ENCODE measurements around the gene ATP6V1F.

DNA sequence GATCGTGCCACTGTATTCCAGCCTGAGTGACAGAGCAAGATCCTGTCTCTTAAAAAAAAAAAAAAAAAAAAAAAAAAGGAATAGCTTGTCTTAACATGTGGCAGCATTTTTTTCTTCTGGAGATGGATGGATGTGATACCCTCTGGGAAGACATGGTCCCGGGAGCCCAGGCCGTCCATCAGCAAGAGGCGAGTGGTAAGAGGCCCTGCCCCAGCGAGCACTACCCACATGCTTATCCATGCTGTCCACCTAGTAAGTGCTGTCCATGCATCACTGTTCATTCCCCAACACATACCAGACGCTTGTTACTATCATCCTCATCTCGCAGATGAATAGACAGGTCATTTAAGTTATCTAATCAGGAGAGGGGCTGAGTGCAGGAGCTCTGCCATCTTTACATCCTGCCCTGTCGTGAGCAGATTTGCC lies 12.9 kb downstream of the ATP6V1F start:
- TF ChIP-seq, protein P1, sequence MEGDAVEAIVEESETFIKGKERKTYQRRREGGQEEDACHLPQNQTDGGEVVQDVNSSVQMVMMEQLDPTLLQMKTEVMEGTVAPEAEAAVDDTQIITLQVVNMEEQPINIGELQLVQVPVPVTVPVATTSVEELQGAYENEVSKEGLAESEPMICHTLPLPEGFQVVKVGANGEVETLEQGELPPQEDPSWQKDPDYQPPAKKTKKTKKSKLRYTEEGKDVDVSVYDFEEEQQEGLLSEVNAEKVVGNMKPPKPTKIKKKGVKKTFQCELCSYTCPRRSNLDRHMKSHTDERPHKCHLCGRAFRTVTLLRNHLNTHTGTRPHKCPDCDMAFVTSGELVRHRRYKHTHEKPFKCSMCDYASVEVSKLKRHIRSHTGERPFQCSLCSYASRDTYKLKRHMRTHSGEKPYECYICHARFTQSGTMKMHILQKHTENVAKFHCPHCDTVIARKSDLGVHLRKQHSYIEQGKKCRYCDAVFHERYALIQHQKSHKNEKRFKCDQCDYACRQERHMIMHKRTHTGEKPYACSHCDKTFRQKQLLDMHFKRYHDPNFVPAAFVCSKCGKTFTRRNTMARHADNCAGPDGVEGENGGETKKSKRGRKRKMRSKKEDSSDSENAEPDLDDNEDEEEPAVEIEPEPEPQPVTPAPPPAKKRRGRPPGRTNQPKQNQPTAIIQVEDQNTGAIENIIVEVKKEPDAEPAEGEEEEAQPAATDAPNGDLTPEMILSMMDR (optimal IDR thresholded peaks at IDR 0.05 in 1 of 3, IDR thresholded peaks at IDR 0.05 in 1 of 3, conservative IDR thresholded peaks at IDR 0.05 in 1 of 3; ENCODE audit: extremely low read depth in 1 of 3, insufficient read depth in 2 of 3, low read length in 3 of 3) = no peak
- TF ChIP-seq EZH2 (IDR thresholded peaks at IDR 0.05; ENCODE audit: low read length) = no peak
